ENCODE results near the gene INTS1.

DNA sequence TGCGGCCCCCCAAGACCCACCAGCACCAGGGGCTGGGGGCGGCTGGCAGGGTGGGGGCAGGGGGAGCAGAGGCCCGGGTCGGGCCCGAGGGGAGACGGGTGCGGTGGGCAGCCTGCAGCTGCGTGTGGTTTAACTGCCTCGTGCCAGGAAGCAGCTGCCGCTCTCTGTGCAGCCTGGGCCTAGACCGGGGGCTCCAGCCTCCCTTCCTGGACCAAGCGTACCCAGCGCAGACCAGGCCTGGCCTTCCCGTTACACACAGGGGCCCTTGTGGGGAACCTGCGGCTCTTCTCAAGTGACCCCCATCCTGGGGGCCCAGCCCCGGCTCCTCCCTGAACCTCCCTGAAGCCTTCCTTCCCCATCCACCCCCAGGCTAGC lies 6.6 kb upstream of the INTS1 start:
- no peak for TF ChIP-seq POLR2AphosphoS5 (IDR thresholded peaks at IDR 0.05; ENCODE audit: low read depth, low read length)
- no peak for TF ChIP-seq TAF1 (IDR thresholded peaks at IDR 0.05; ENCODE audit: borderline replicate concordance, insufficient read depth, low read length)
- TF ChIP-seq, protein P1, sequence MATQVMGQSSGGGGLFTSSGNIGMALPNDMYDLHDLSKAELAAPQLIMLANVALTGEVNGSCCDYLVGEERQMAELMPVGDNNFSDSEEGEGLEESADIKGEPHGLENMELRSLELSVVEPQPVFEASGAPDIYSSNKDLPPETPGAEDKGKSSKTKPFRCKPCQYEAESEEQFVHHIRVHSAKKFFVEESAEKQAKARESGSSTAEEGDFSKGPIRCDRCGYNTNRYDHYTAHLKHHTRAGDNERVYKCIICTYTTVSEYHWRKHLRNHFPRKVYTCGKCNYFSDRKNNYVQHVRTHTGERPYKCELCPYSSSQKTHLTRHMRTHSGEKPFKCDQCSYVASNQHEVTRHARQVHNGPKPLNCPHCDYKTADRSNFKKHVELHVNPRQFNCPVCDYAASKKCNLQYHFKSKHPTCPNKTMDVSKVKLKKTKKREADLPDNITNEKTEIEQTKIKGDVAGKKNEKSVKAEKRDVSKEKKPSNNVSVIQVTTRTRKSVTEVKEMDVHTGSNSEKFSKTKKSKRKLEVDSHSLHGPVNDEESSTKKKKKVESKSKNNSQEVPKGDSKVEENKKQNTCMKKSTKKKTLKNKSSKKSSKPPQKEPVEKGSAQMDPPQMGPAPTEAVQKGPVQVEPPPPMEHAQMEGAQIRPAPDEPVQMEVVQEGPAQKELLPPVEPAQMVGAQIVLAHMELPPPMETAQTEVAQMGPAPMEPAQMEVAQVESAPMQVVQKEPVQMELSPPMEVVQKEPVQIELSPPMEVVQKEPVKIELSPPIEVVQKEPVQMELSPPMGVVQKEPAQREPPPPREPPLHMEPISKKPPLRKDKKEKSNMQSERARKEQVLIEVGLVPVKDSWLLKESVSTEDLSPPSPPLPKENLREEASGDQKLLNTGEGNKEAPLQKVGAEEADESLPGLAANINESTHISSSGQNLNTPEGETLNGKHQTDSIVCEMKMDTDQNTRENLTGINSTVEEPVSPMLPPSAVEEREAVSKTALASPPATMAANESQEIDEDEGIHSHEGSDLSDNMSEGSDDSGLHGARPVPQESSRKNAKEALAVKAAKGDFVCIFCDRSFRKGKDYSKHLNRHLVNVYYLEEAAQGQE (IDR thresholded peaks at IDR 0.05; ENCODE audit: insufficient read depth in 1 of 2, low read depth in 2 of 2, low read length in 2 of 2), result no peak
- TF ChIP-seq SIN3A (IDR thresholded peaks at IDR 0.05; ENCODE audit: borderline replicate concordance, insufficient read depth, low read length), result no peak

Data from PFSK-1 (cell line).